ENCODE data around the gene KDF1. TPM values are rescaled to one million over a fixed set of nuclear protein-coding genes. Genes with fewer than 3 reads are reported as not detected.
A peak's percentile ranks its signal among the peaks of the same experiment; 100 is the strongest.

KDF1 gene
- total RNA-seq, 1 donor from 2014 or later = 11.9 TPM

DNA sequence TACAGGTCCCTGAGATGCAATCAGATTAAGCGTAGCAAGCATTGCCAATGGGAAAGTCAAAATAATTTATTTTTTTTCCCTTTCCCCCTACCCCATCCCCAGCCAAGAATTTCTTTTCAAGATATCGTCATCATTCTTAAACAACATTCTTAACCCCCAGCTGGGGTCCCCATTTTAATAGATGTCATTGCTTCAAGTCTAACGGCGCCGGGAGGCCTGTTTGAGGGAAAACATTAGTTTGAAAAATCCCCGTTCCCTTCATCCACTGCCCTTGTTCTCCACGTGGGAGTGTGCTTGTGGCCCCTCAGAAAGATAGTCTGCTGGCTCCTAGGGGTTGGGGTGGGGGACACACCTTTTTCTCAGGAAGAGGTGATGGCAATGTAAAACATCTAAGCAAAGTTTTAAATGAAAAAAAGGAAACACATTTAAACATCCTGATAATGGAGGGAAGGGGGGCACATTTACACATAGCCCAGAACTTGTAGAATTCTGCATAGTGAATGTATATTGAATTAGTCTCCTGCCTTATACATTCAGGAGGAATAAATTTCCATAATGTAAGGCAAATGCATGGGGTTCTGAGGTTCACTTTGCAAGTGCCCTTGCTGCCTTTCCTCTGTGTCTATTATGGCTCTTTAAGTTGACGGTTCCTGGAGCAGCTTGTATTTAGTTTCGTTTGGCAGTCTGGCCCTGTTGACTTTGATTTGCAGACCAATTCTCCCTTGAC is 40.0 kb upstream of the KDF1 start:
- TF ChIP-seq, protein P1, sequence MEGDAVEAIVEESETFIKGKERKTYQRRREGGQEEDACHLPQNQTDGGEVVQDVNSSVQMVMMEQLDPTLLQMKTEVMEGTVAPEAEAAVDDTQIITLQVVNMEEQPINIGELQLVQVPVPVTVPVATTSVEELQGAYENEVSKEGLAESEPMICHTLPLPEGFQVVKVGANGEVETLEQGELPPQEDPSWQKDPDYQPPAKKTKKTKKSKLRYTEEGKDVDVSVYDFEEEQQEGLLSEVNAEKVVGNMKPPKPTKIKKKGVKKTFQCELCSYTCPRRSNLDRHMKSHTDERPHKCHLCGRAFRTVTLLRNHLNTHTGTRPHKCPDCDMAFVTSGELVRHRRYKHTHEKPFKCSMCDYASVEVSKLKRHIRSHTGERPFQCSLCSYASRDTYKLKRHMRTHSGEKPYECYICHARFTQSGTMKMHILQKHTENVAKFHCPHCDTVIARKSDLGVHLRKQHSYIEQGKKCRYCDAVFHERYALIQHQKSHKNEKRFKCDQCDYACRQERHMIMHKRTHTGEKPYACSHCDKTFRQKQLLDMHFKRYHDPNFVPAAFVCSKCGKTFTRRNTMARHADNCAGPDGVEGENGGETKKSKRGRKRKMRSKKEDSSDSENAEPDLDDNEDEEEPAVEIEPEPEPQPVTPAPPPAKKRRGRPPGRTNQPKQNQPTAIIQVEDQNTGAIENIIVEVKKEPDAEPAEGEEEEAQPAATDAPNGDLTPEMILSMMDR (IDR thresholded peaks at IDR 0.05; ENCODE audit: unreplicated experiment) = no peak
- no peak overlapping the region for H3K4me3 Mint-ChIP-seq

DNA sequence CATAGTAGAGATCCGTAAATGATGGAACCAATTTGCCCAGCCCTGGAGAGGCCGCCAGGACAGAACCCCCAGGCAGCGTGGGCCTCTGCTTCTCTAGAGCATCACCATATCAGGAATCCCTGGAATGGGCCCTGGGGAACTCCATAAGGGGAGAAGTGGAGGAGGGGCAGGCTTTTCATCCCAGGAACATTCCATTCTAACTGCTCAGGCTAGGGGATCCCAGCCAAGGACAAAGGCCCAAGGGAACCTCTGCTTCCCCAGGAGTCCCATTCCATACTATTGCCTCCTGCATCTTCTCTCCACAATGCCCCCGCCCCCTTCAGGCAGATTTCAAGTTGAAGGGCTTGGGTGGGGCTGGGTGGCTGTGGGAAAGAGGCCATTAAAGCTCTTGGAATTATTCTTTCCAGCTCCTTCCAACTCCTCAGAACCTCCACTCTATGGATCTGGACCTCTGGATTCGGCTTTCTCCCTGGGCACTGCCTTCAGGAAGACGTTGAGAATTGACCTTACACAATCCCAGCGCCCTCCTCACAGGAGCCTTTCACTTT is 39.2 kb upstream of the KDF1 start:
- Mint-ChIP-seq H3K4me3 (no peak overlapping the region), H3K27ac (peak overlapping the region; percentile 95), H3K36me3 (no peaks in the 10 kb centered on the region), H3K27me3 (ENCODE audit: low read depth) (peaks cover 21% of the 10 kb centered on the region), H3K9me3 (no peaks in the 10 kb centered on the region), H3K4me1 (peaks cover 74% of the 10 kb centered on the region)
- TF ChIP-seq, protein P1 (IDR thresholded peaks at IDR 0.05; ENCODE audit: unreplicated experiment) = no peak
- DNase-seq (ENCODE audit: low spot score in 2 of 2, unreplicated experiment in 2 of 2) = peak in 1 of 2 experiments; percentile 49

More for the DNA sequence above, 40.0 kb upstream of the KDF1 start:
- peaks cover 14% of the 10 kb centered on the region for H3K27me3 Mint-ChIP-seq (ENCODE audit: low read depth)
- H3K27ac Mint-ChIP-seq = peak overlapping the region; percentile 95
- peaks cover 75% of the 10 kb centered on the region for H3K4me1 Mint-ChIP-seq
- H3K9me3 Mint-ChIP-seq = no peaks in the 10 kb centered on the region
- no peak for DNase-seq (ENCODE audit: low spot score in 2 of 2, unreplicated experiment in 2 of 2)
- no peaks in the 10 kb centered on the region for H3K36me3 Mint-ChIP-seq

DNA sequence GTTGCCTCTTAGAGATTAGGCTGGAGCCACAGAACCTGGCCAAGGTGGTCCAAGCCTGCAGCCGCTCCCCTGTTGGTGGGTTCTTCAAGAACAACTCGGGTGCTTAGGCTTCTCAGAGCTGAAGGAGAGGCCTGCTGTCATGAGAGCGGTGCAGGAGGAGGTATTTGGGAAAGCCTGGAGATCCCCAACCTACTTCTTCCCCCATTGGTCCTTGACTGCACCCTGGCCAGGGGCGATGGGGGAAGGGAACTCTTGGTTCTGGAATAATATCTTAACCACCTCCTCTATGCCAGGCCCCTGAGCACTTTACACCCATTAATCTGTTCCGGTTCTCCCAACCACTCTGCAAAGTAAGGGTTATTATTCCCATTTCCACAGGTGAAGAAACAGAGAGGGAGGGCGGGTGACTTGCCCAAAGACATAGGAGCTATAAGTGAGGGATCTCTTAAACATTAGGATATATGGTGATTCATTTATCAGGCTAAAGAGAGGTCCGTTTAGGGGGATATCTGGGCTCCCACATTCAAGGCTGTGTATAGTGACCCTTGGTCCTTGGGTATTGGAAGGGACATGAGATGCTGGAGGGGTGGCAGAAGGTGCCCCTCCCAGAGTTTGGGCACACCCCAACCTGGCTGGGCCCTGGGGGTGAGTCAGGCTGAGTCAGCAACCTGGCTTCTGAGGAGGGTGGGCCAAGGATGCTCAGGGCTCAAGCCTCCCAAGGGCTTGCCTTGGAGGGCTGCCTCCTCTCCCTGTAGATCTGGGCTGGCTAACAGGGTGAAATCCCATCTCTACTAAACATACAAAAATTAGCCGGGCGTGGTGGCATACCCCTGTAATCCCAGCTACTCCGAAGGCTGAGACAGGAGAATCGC is 38.4 kb upstream of the KDF1 start:
- Mint-ChIP-seq H3K27me3 (ENCODE audit: low read depth) (peaks cover 22% of the 10 kb centered on the region), H3K4me3 (no peak overlapping the region), H3K36me3 (no peaks in the 10 kb centered on the region), H3K9me3 (no peaks in the 10 kb centered on the region), H3K4me1 (peaks cover 65% of the 10 kb centered on the region), H3K27ac (peak overlapping the region; percentile 95)
- TF ChIP-seq, protein P1 (IDR thresholded peaks at IDR 0.05; ENCODE audit: unreplicated experiment) = no peak
- DNase-seq (ENCODE audit: low spot score in 2 of 2, unreplicated experiment in 2 of 2) = no peak

DNA sequence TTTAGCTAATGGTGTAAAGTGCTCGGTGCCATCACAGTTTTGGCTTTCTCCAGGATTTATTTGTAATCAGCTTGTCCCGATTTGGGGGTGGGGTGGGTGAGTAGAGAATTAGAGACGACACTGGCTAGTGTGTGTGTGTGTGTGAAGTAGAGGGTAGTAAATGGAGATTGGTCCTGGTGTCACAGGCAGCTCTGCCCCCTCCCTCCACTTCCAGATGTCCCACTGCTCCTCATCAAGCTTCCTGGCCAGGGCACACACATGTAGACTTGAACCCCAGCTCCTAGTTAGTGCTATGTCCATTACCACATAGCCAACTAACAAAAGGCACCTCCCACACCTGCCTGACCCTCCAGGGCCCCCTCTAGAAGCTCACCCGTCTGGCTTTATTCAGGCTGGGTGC is 36.4 kb upstream of the KDF1 start:
- Mint-ChIP-seq H3K36me3 (no peaks in the 10 kb centered on the region), H3K27me3 (ENCODE audit: low read depth) (peaks cover 32% of the 10 kb centered on the region), H3K9me3 (no peaks in the 10 kb centered on the region), H3K27ac (no peak overlapping the region), H3K4me1 (peaks cover 67% of the 10 kb centered on the region), H3K4me3 (no peak overlapping the region)
- TF ChIP-seq, protein P1 (IDR thresholded peaks at IDR 0.05; ENCODE audit: unreplicated experiment) = no peak
- DNase-seq (ENCODE audit: low spot score in 2 of 2, unreplicated experiment in 2 of 2) = no peak

DNA sequence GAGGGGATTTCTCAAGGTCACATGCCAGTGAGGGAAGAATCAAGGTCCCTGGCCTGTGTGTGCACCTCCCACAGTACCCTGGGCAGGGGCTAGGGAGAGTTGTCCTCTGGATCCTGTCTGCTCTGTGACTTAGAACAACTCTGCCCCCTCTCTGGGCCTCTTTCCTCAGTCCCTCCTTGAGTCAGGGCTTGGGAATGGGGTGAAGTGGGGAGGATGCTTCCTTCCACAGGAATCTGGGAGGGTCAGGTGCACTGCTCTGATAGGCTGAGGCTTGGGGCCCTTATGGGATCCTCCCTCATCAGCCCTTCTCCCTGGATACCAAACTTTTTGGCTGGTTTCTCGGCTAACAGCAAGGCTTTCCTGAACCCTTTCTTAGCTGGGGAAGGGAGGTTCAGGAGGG is 35.8 kb upstream of the KDF1 start:
- Mint-ChIP-seq H3K4me3 (peak overlapping the region; percentile 77), H3K36me3 (no peaks in the 10 kb centered on the region), H3K27me3 (ENCODE audit: low read depth) (peaks cover 38% of the 10 kb centered on the region), H3K27ac (no peak overlapping the region), H3K4me1 (peaks cover 71% of the 10 kb centered on the region), H3K9me3 (no peaks in the 10 kb centered on the region)
- DNase-seq (ENCODE audit: low spot score in 2 of 2, unreplicated experiment in 2 of 2) = no peak
- TF ChIP-seq, protein P1 (IDR thresholded peaks at IDR 0.05; ENCODE audit: unreplicated experiment) = no peak
